Measurements from ENCODE around the gene C10orf71. TPM values are rescaled to one million over a fixed set of nuclear protein-coding genes. Genes with fewer than 3 reads are reported as not detected.

Gene C10orf71
- total RNA-seq (under 1 TPM; under 0.01 to 0.06 TPM), polyA plus RNA-seq (ENCODE audit: insufficient read length in 2 of 2) (under 1 TPM in 1 of 2 donors, not detected in 1; 0.27 TPM)
- long read RNA-seq, donor 1, partial matches to known transcripts: 0 of 16 reads
- long read RNA-seq, donor 1, other reads (novel, unspliced or antisense): 16 of 16 reads
- long read RNA-seq, donor 2: 0 reads
- long read RNA-seq, donor 3: 0 reads
- long read RNA-seq, donor 4: 0 reads

GRCh38 chr10:49298983-49299815 lies at the start of gene C10orf71:
Gene C10orf71, plus strand, starts transcription at chr10:49299170. Its CDS starts 23,376 bp downstream, at chr10:49322546.
- WGBS (ENCODE audit: insufficient coverage): 78% methylated on average over 16 of the region's 27 CpGs
- H3K4me1 ChIP-seq (ENCODE audit: control insufficient read depth, insufficient read depth, low read length): peaks cover 26% of the 10 kb centered on the region
- no peaks in the 10 kb centered on the region for H3K36me3 ChIP-seq (ENCODE audit: control insufficient read depth, insufficient read depth, low read length)
- H3K27ac ChIP-seq (ENCODE audit: low read depth, low read length): no peak within 1 kb of the TSS
- H3K9me3 ChIP-seq (ENCODE audit: control insufficient read depth, insufficient read depth, low read length): no peaks in the 10 kb centered on the region
- peaks cover 5% of the 10 kb centered on the region for H3K27me3 ChIP-seq (ENCODE audit: control insufficient read depth, insufficient read depth, low read length)
- DNase-seq (ENCODE audit: low read depth in 4 of 6, low spot score in 6 of 6): peak in 1 of 6 donors; percentile 52
- H3K4me3 ChIP-seq (ENCODE audit: low read depth, low read length): no peak within 1 kb of the TSS

GRCh38 chr10:49252313-49253034 lies 46.5 kb upstream of the C10orf71 start:
- H3K36me3 ChIP-seq (ENCODE audit: control insufficient read depth, insufficient read depth, low read length): no peaks in the 10 kb centered on the region
- no peaks in the 10 kb centered on the region for H3K27me3 ChIP-seq (ENCODE audit: control insufficient read depth, insufficient read depth, low read length)
- H3K9me3 ChIP-seq (ENCODE audit: control insufficient read depth, insufficient read depth, low read length): no peaks in the 10 kb centered on the region
- no peak overlapping the region for H3K4me3 ChIP-seq (ENCODE audit: low read depth, low read length)
- WGBS (ENCODE audit: insufficient coverage): 90% methylated on average over 2 of the region's 11 CpGs
- H3K4me1 ChIP-seq (ENCODE audit: control insufficient read depth, insufficient read depth, low read length): peaks cover 5% of the 10 kb centered on the region
- H3K27ac ChIP-seq (ENCODE audit: low read depth, low read length): no peak overlapping the region
- no peak for DNase-seq (ENCODE audit: low read depth in 4 of 6, low spot score in 6 of 6)

GRCh38 chr10:49253340-49253906 lies 45.5 kb upstream of the C10orf71 start:
- Histone ChIP-seq H3K27ac (ENCODE audit: low read depth, low read length) (no peak overlapping the region), H3K4me3 (ENCODE audit: low read depth, low read length) (no peak overlapping the region), H3K4me1 (ENCODE audit: control insufficient read depth, insufficient read depth, low read length) (peaks cover 5% of the 10 kb centered on the region), H3K27me3 (ENCODE audit: control insufficient read depth, insufficient read depth, low read length) (no peaks in the 10 kb centered on the region), H3K9me3 (ENCODE audit: control insufficient read depth, insufficient read depth, low read length) (no peaks in the 10 kb centered on the region), H3K36me3 (ENCODE audit: control insufficient read depth, insufficient read depth, low read length) (no peaks in the 10 kb centered on the region)
- DNase-seq (ENCODE audit: low read depth in 4 of 6, low spot score in 6 of 6): no peak
- 82% methylated on average over 2 of the region's 2 CpGs for WGBS (ENCODE audit: insufficient coverage)

DNA sequence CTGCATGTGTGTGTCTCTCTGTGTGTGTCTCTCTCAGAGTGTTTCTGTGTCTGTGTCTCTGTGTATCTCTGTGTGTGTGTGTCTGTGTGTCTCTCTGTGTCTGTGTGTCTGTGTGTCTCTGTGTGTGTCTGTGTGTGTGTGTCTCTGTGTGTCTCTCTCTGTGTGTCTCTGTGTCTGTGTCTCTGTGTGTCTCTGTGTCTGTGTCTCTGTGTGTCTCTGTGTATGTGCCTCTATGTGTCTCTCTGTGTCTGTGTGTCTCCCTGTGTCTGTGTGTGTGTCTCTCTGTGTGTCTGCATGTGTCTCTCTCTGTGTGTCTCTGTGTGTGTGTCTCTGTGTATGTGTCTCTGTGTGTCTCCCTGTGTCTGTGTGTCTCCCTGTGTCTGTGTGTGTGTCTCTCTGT lies 44.8 kb upstream of the C10orf71 start:
- Histone ChIP-seq H3K4me1 (ENCODE audit: control insufficient read depth, insufficient read depth, low read length) (peaks cover 5% of the 10 kb centered on the region), H3K27me3 (ENCODE audit: control insufficient read depth, insufficient read depth, low read length) (no peaks in the 10 kb centered on the region), H3K27ac (ENCODE audit: low read depth, low read length) (no peak overlapping the region), H3K4me3 (ENCODE audit: low read depth, low read length) (no peak overlapping the region), H3K9me3 (ENCODE audit: control insufficient read depth, insufficient read depth, low read length) (no peaks in the 10 kb centered on the region), H3K36me3 (ENCODE audit: control insufficient read depth, insufficient read depth, low read length) (no peaks in the 10 kb centered on the region)
- DNase-seq (ENCODE audit: low read depth in 4 of 6, low spot score in 6 of 6): no peak

DNA sequence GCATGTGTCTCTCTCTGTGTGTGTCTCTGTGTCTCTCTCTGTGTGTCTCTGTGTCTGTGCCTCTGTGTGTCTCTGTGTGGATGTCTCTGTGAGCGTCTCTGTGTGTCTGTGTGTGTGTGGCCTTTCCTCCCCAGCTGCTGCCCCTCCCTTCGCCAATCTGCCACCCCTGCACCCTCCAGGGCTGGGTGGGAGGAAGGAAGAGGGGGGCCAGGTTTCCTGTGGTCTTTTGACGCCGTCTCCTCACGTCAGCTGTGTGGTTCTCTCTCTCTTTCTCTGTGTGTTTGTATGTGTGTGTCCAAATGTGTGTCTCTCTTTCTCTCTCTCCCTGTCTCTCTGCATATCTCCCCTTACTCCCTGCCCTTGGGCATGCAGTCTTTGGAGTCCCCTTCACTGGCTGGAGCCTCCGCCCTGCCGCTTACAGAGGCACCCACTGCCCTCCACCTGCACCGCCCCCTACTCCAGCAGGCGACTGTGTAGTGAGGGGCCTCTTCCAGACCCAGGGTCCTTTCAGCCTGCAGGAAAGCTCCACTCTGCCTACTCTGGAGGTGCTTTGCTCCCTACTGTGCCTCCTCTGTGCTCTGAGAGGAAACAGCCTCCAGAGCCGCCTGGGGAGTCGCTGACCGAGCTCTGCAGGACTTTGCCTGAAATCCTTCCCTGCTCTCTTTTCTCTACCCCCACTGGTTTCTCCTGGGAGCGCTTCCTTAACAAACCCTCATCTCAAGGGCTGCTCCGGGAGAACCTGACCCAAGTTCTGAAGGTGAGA lies 44.2 kb upstream of the C10orf71 start:
- WGBS (ENCODE audit: insufficient coverage): 71% methylated on average over 7 of the region's 14 CpGs

DNA sequence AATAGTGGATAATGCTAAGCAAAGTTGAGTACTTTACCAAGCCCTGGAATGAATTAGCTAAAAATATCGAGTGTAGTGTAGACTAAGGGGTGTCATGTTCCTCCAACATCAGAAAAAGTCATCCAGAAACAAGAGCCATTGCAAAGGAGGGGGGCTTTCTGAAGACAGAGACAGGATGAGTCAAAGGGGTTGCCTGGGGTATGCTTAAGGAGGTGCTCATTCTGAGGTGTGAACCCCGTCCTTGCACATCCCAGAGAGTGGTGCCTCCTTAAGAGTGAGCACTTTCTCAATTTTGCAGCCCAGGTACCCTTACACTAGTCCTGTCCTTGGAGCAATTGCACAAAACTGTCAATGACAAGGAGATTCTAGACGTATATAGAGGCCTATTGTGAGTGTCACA lies 43.1 kb upstream of the C10orf71 start:
- H3K4me3 ChIP-seq (ENCODE audit: low read depth, low read length): no peak overlapping the region
- 0% methylated on average over 1 of the region's 3 CpGs for WGBS (ENCODE audit: insufficient coverage)
- no peaks in the 10 kb centered on the region for H3K36me3 ChIP-seq (ENCODE audit: control insufficient read depth, insufficient read depth, low read length)
- H3K4me1 ChIP-seq (ENCODE audit: control insufficient read depth, insufficient read depth, low read length): peaks cover 9% of the 10 kb centered on the region
- no peak for DNase-seq (ENCODE audit: low read depth in 4 of 6, low spot score in 6 of 6)
- no peaks in the 10 kb centered on the region for H3K9me3 ChIP-seq (ENCODE audit: control insufficient read depth, insufficient read depth, low read length)
- H3K27ac ChIP-seq (ENCODE audit: low read depth, low read length): no peak overlapping the region
- no peaks in the 10 kb centered on the region for H3K27me3 ChIP-seq (ENCODE audit: control insufficient read depth, insufficient read depth, low read length)

More for the DNA sequence above, 44.2 kb upstream of the C10orf71 start:
- Histone ChIP-seq H3K4me3 (ENCODE audit: low read depth, low read length) (no peak overlapping the region), H3K36me3 (ENCODE audit: control insufficient read depth, insufficient read depth, low read length) (no peaks in the 10 kb centered on the region), H3K27ac (ENCODE audit: low read depth, low read length) (no peak overlapping the region), H3K4me1 (ENCODE audit: control insufficient read depth, insufficient read depth, low read length) (peaks cover 5% of the 10 kb centered on the region), H3K9me3 (ENCODE audit: control insufficient read depth, insufficient read depth, low read length) (no peaks in the 10 kb centered on the region), H3K27me3 (ENCODE audit: control insufficient read depth, insufficient read depth, low read length) (no peaks in the 10 kb centered on the region)
- no peak for DNase-seq (ENCODE audit: low read depth in 4 of 6, low spot score in 6 of 6)

DNA sequence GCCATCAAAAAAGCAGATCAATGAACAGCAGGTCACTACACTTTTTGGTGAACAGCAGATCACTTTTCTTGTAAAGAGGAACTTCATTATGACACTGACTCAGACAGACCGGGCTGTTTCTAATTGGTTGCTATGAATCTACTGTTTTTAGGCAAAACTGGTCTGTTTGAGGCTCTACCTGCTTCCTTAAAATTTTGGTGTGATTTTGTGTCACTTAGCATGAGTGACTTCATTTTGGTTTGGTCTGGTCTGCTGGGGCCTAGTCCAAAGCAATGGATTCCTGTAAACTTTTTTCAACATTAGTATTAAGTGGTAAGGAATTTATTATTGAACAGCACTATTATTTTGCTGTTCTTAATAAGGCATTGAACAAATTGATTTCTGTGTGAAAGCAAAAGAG lies 41.8 kb upstream of the C10orf71 start:
- DNase-seq (ENCODE audit: low read depth in 4 of 6, low spot score in 6 of 6): no peak
- H3K4me3 ChIP-seq (ENCODE audit: low read depth, low read length): no peak overlapping the region
- WGBS (ENCODE audit: insufficient coverage): no CpG with 5 or more reads among the region's 1 CpG
- H3K27me3 ChIP-seq (ENCODE audit: control insufficient read depth, insufficient read depth, low read length): no peaks in the 10 kb centered on the region
- H3K9me3 ChIP-seq (ENCODE audit: control insufficient read depth, insufficient read depth, low read length): no peaks in the 10 kb centered on the region
- peaks cover 9% of the 10 kb centered on the region for H3K4me1 ChIP-seq (ENCODE audit: control insufficient read depth, insufficient read depth, low read length)
- no peak overlapping the region for H3K27ac ChIP-seq (ENCODE audit: low read depth, low read length)
- no peaks in the 10 kb centered on the region for H3K36me3 ChIP-seq (ENCODE audit: control insufficient read depth, insufficient read depth, low read length)

- Histone ChIP-seq H3K36me3 (ENCODE audit: control insufficient read depth, insufficient read depth, low read length) (no peaks in the 10 kb centered on the region), H3K9me3 (ENCODE audit: control insufficient read depth, insufficient read depth, low read length) (no peaks in the 10 kb centered on the region), H3K4me3 (ENCODE audit: low read depth, low read length) (no peak overlapping the region), H3K4me1 (ENCODE audit: control insufficient read depth, insufficient read depth, low read length) (peaks cover 9% of the 10 kb centered on the region), H3K27ac (ENCODE audit: low read depth, low read length) (no peak overlapping the region), H3K27me3 (ENCODE audit: control insufficient read depth, insufficient read depth, low read length) (no peaks in the 10 kb centered on the region)
- no peak for DNase-seq (ENCODE audit: low read depth in 4 of 6, low spot score in 6 of 6)
- WGBS (ENCODE audit: insufficient coverage): 91% methylated on average over 9 of the region's 11 CpGs
These were observed 41.2 kb upstream of the C10orf71 start for GRCh38 chr10:49257626-49258349.

GRCh38 chr10:49258350-49258683 lies 40.7 kb upstream of the C10orf71 start:
- H3K4me1 ChIP-seq (ENCODE audit: control insufficient read depth, insufficient read depth, low read length): peaks cover 9% of the 10 kb centered on the region
- no peaks in the 10 kb centered on the region for H3K36me3 ChIP-seq (ENCODE audit: control insufficient read depth, insufficient read depth, low read length)
- no peak overlapping the region for H3K4me3 ChIP-seq (ENCODE audit: low read depth, low read length)
- no peaks in the 10 kb centered on the region for H3K27me3 ChIP-seq (ENCODE audit: control insufficient read depth, insufficient read depth, low read length)
- DNase-seq (ENCODE audit: low read depth in 4 of 6, low spot score in 6 of 6): no peak
- H3K27ac ChIP-seq (ENCODE audit: low read depth, low read length): no peak overlapping the region
- no peaks in the 10 kb centered on the region for H3K9me3 ChIP-seq (ENCODE audit: control insufficient read depth, insufficient read depth, low read length)
